GM18526 (cell line): Measurements from ENCODE around the gene ICAM2.

ENCODE experiments used
- POLR2A ChIP-seq: IDR thresholded peaks from 3 replicates; pipeline ENCODE4 v1.6.1; 2011; ENCODE audit not compliant: insufficient read length; ENCODE audit errors: extremely low read depth

The ICAM2 gene

GRCh38 chr17:63978272-63979200 is 41.9 kb downstream of the ICAM2 start:
- no peak for TF ChIP-seq POLR2A

GRCh38 chr17:63976702-63977101 is 43.7 kb downstream of the ICAM2 start:
- TF ChIP-seq POLR2A, result no peak

- TF ChIP-seq POLR2A, result no peak
Observed at GRCh38 chr17:63975541-63976092, 44.8 kb downstream of the ICAM2 start.

GRCh38 chr17:63974594-63975192 is 45.7 kb downstream of the ICAM2 start:
- no peak for TF ChIP-seq POLR2A

- no peak for TF ChIP-seq POLR2A
Observed at GRCh38 chr17:63973930-63974593, 46.4 kb downstream of the ICAM2 start.

GRCh38 chr17:63973247-63973646 is 47.2 kb downstream of the ICAM2 start:
- no peak for TF ChIP-seq POLR2A

GRCh38 chr17:63972796-63973195 is 47.6 kb downstream of the ICAM2 start, which contains the start of gene SCN4A:
SCN4A (minus strand) TSS chr17:63972918; CDS start chr17:63972841, 77 bp downstream.
- no peak for TF ChIP-seq POLR2A

- TF ChIP-seq POLR2A, result no peak
Observed at GRCh38 chr17:63969278-63969677, 51.2 kb downstream of the ICAM2 start.

- no peak for TF ChIP-seq POLR2A
Observed at GRCh38 chr17:63967953-63968352, 52.5 kb downstream of the ICAM2 start.

- TF ChIP-seq POLR2A, result no peak
Observed at GRCh38 chr17:63966646-63967264, 53.7 kb downstream of the ICAM2 start.

- TF ChIP-seq POLR2A, result no peak
Observed at GRCh38 chr17:63963123-63963522, 57.3 kb downstream of the ICAM2 start.

- no peak for TF ChIP-seq POLR2A
Observed at GRCh38 chr17:63962298-63962744, 58.1 kb downstream of the ICAM2 start.

- TF ChIP-seq POLR2A, result no peak
Observed at GRCh38 chr17:63961355-63962212, 58.8 kb downstream of the ICAM2 start.

- no peak for TF ChIP-seq POLR2A
Observed at GRCh38 chr17:63960430-63960829, 60.0 kb downstream of the ICAM2 start.
